ENCODE results near the gene LUZP1. TPM values are rescaled to one million over a fixed set of nuclear protein-coding genes. Genes with fewer than 3 reads are reported as not detected.

The LUZP1 gene
- total RNA-seq, 1 experiment from 2014 or later = 40.2 TPM

DNA sequence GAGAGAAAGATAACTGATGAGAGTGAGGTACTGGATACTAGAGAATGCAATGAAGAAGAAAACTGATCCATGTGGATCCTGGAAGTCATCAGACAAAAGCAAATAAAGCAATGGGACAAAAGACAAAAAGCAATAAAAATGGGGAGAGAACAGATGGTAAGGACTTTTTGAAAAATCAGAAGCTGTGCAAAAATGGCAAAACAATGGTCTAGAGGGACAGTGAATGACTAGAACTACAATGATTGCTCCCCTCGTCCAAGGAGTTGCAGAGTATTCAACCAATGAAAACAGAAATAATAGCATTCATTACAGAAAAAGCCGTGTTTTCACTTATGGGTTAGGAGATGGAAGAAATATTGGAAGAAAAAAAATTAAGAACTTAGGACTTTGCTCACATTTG, 18.5 kb downstream of the LUZP1 start:
- in situ Hi-C loops (cut with HindIII; ENCODE audit: low pct_unique_long_range_greater_than_20kb, low sequenced_read_pairs) = no loop called here
- Histone ChIP-seq H3K4me3 (ENCODE audit: low read depth in 2 of 2, low read length in 2 of 2) (no peak overlapping the region), H3K36me3 (ENCODE audit: control insufficient read depth, insufficient read depth, low read length) (no peaks in the 10 kb centered on the region), H3K27ac (ENCODE audit: low read length) (no peak overlapping the region), H3K27me3 (ENCODE audit: control insufficient read depth, insufficient read depth, low read length) (no peaks in the 10 kb centered on the region), H3K9me3 (ENCODE audit: control insufficient read depth, insufficient read depth, low read depth, low read length) (no peaks in the 10 kb centered on the region), H3K4me1 (ENCODE audit: control insufficient read depth, insufficient read depth, low read length) (peaks cover 11% of the 10 kb centered on the region; the same call in 1 of the 2 replicates)
- ATAC-seq (no peak), DNase-seq (ENCODE audit: low read depth, low spot score) (no peak)
- POLR2A ChIA-PET = interaction anchor here (0.6 kb wide), 1 partner anchor 521 kb away, joined by 5 read pairs; no protein-coding TSS in a partner anchor
- intact Hi-C loops (cut with micrococcal nuclease; ENCODE audit: unreplicated experiment) = no loop called here
- CTCF ChIA-PET = interaction anchor here (0.6 kb wide), 1 partner anchor 9 kb away, joined by 10 read pairs; no protein-coding TSS in a partner anchor
- BruUV-seq (replicated peaks) = TSS peak; percentile 14
- TF ChIP-seq, protein P1, sequence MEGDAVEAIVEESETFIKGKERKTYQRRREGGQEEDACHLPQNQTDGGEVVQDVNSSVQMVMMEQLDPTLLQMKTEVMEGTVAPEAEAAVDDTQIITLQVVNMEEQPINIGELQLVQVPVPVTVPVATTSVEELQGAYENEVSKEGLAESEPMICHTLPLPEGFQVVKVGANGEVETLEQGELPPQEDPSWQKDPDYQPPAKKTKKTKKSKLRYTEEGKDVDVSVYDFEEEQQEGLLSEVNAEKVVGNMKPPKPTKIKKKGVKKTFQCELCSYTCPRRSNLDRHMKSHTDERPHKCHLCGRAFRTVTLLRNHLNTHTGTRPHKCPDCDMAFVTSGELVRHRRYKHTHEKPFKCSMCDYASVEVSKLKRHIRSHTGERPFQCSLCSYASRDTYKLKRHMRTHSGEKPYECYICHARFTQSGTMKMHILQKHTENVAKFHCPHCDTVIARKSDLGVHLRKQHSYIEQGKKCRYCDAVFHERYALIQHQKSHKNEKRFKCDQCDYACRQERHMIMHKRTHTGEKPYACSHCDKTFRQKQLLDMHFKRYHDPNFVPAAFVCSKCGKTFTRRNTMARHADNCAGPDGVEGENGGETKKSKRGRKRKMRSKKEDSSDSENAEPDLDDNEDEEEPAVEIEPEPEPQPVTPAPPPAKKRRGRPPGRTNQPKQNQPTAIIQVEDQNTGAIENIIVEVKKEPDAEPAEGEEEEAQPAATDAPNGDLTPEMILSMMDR (IDR thresholded peaks at IDR 0.05) = no peak
- TF ChIP-seq TCF7L2 (IDR thresholded peaks at IDR 0.05; ENCODE audit: low read depth, low read length) = no peak
- TF ChIP-seq SIN3A (IDR thresholded peaks at IDR 0.05; ENCODE audit: borderline replicate concordance, insufficient read depth, low read depth, low read length) = no peak
- TF ChIP-seq, protein P2, sequence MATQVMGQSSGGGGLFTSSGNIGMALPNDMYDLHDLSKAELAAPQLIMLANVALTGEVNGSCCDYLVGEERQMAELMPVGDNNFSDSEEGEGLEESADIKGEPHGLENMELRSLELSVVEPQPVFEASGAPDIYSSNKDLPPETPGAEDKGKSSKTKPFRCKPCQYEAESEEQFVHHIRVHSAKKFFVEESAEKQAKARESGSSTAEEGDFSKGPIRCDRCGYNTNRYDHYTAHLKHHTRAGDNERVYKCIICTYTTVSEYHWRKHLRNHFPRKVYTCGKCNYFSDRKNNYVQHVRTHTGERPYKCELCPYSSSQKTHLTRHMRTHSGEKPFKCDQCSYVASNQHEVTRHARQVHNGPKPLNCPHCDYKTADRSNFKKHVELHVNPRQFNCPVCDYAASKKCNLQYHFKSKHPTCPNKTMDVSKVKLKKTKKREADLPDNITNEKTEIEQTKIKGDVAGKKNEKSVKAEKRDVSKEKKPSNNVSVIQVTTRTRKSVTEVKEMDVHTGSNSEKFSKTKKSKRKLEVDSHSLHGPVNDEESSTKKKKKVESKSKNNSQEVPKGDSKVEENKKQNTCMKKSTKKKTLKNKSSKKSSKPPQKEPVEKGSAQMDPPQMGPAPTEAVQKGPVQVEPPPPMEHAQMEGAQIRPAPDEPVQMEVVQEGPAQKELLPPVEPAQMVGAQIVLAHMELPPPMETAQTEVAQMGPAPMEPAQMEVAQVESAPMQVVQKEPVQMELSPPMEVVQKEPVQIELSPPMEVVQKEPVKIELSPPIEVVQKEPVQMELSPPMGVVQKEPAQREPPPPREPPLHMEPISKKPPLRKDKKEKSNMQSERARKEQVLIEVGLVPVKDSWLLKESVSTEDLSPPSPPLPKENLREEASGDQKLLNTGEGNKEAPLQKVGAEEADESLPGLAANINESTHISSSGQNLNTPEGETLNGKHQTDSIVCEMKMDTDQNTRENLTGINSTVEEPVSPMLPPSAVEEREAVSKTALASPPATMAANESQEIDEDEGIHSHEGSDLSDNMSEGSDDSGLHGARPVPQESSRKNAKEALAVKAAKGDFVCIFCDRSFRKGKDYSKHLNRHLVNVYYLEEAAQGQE (IDR thresholded peaks at IDR 0.05; ENCODE audit: insufficient read depth in 1 of 2, low read depth in 2 of 2, low read length in 1 of 2) = no peak
- TF ChIP-seq POLR2AphosphoS5 (IDR thresholded peaks at IDR 0.05; ENCODE audit: low read depth, low read length) = no peak

DNA sequence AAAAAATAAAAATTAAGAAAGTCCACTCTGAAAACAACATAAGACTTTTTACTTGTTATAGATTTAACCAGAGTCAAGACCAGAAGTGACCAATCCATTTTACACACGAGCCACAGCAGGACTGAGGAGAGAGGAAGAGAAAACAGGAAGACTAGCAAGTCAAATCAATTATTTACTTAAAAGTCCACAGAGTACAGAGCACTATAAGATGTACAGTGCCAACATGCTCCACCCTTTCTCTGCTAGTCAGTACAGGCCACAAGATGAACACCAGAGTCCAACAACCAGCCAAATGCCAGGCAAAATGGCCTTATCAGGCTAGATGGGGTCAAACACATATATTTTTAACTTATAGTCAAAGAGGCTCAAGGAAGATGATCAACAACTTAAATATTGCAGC, 19.5 kb downstream of the LUZP1 start:
- H3K9me3 ChIP-seq (ENCODE audit: control insufficient read depth, insufficient read depth, low read depth, low read length) = no peaks in the 10 kb centered on the region
- intact Hi-C loops (cut with micrococcal nuclease; ENCODE audit: unreplicated experiment) = no loop called here
- POLR2A ChIA-PET = no interaction called here
- no TSS peak for BruUV-seq (replicated peaks)
- no peaks in the 10 kb centered on the region for H3K36me3 ChIP-seq (ENCODE audit: control insufficient read depth, insufficient read depth, low read length)
- CTCF ChIA-PET = no interaction called here
- DNase-seq (ENCODE audit: low read depth, low spot score) (no peak), ATAC-seq (0 out of 2 replicates have a peak, but pooled peaks have one; percentile 38)
- no peak overlapping the region for H3K27ac ChIP-seq (ENCODE audit: low read length)
- no peaks in the 10 kb centered on the region for H3K27me3 ChIP-seq (ENCODE audit: control insufficient read depth, insufficient read depth, low read length)
- peaks cover 11% of the 10 kb centered on the region; the same call in 1 of the 2 replicates for H3K4me1 ChIP-seq (ENCODE audit: control insufficient read depth, insufficient read depth, low read length)
- no peak overlapping the region for H3K4me3 ChIP-seq (ENCODE audit: low read depth in 2 of 2, low read length in 2 of 2)
- in situ Hi-C loops (cut with HindIII; ENCODE audit: low pct_unique_long_range_greater_than_20kb, low sequenced_read_pairs) = no loop called here
- TF ChIP-seq, protein P2 (IDR thresholded peaks at IDR 0.05; ENCODE audit: insufficient read depth in 1 of 2, low read depth in 2 of 2, low read length in 1 of 2) = no peak
- TF ChIP-seq POLR2AphosphoS5 (IDR thresholded peaks at IDR 0.05; ENCODE audit: low read depth, low read length) = no peak
- no peak for TF ChIP-seq TCF7L2 (IDR thresholded peaks at IDR 0.05; ENCODE audit: low read depth, low read length)
- TF ChIP-seq SIN3A (IDR thresholded peaks at IDR 0.05; ENCODE audit: borderline replicate concordance, insufficient read depth, low read depth, low read length) = no peak
- TF ChIP-seq, protein P1 (IDR thresholded peaks at IDR 0.05) = no peak

All from Panc1 (cell line).